Right atrium auricular region (tissue), 2 donors: ENCODE measurements around the gene CTRB1. TPM values are rescaled to one million over a fixed set of nuclear protein-coding genes. Genes with fewer than 3 reads are reported as not detected.

Experiments
- DNase-seq: peaks from one replicate; pipeline ENCODE4 v3.0.0-alpha.2; 2019; ENCODE audit warnings: low spot score
- H3K27ac ChIP-seq, 2 donors: fragments of 200-600 bp; sonication (generic); 1 replicate in 1 of 2; 2 replicates in 1 of 2; pipeline ENCODE4 v1.5.1; 2016 to 2019
- H3K27me3 ChIP-seq, 2 donors: fragments of 200-600 bp; sonication (generic); one replicate each; pipeline versions ENCODE4 v1.5.1 to v1.6.0; 2017 to 2019
- H3K36me3 ChIP-seq: fragments of 200-600 bp; sonication (generic); one replicate; pipeline ENCODE4 v1.5.1; 2016
- H3K4me1 ChIP-seq, 2 donors: fragments of 200-600 bp; sonication (generic); one replicate each; pipeline versions ENCODE4 v1.5.1 to v1.6.0; 2017 to 2019
- H3K4me3 ChIP-seq, 2 donors: fragments of 200-600 bp; sonication (generic); 1 replicate in 1 of 2; 2 replicates in 1 of 2; pipeline ENCODE4 v1.5.1; 2017 to 2019; ENCODE audit warnings: mild to moderate bottlenecking in 1 of 2, moderate library complexity in 1 of 2
- H3K9me3 ChIP-seq, 2 donors: fragments of 200-600 bp; sonication (generic); one replicate each; pipeline ENCODE4 v1.5.1; 2019
- CTCF ChIP-seq, 2 donors: fragments of 200-600 bp; sonication (generic); IDR thresholded peaks; one replicate each; pipeline ENCODE4 v1.5.1; 2019; ENCODE audit warnings: antibody characterized with exemption in 2 of 2
- total RNA-seq, 2 donors: library from RNA; depleted of rRNA; stranded (reverse); fragments of >200 nt; gene quantifications; one replicate each; pipeline ENCODE4 v1.1.0, GENCODE V29; 2016

The CTRB1 gene
- total RNA-seq, 2 donors from 2014 or later, result not detected

DNA sequence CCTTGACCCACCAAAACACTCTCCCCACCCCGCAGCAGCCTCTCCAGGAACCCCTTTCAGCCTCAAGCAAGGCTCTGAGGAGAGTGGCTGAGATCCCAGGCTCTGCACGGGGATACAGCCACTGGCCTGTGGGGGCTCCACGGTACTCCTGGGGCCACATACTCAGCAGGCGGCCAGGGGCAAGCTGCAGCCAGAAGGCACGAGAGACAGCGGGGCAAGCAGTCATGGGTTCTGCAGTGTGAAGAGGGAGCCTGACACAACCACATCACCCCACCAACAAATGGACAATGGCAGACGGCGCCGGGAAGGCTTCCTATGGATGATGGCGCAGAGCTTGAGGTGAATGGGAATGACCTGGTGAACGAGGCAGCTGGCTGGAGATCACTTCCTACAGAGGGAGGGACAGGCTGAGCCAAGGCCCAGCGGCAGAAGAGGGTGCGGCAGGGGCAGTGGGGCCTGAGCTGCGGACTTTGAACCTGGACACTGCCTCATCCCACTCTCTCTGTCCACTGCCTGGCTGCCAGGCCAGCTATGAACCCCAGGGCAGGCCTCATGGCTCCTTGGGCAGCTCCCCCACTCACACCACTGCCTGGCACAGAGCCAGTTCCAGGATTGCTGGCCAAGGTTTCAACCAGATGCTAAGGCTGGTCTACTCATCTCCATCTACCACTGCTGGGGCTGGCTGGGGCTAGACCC is 43.5 kb downstream of the CTRB1 start:
- no peak for DNase-seq
- peaks cover 0 to 79% of the 10 kb centered on the region in 2 donors for H3K4me1 ChIP-seq
- H3K27ac ChIP-seq, result peak overlapping the region; percentile 97 to 98
- no peaks in the 10 kb centered on the region for H3K36me3 ChIP-seq
- no peak for TF ChIP-seq CTCF (IDR thresholded peaks at IDR 0.05)
- no peak overlapping the region for H3K4me3 ChIP-seq
- H3K27me3 ChIP-seq, result no peaks in the 10 kb centered on the region
- H3K9me3 ChIP-seq, result no peaks in the 10 kb centered on the region

DNA sequence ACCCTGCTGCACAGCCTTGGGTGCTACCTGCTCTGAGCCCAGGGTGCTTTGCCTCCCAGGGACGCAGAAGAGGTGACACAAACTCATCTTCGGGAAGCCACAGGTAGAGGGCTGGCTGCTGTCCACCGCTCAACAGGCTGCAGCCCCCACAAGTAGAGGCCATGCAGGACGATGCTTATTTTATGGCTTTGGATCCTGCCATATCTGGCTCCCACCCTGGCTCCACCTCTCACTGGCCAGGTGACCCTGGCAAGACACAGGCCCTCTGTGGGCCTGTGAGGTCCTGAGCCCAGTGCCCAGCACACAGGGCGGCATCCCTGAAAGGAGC is 44.0 kb downstream of the CTRB1 start:
- H3K27me3 ChIP-seq, result no peaks in the 10 kb centered on the region
- no peak for TF ChIP-seq CTCF (IDR thresholded peaks at IDR 0.05)
- H3K27ac ChIP-seq, result peak overlapping the region; percentile 97 to 98
- DNase-seq, result no peak
- no peak overlapping the region for H3K4me3 ChIP-seq
- peaks cover 0 to 79% of the 10 kb centered on the region in 2 donors for H3K4me1 ChIP-seq
- no peaks in the 10 kb centered on the region for H3K9me3 ChIP-seq
- no peaks in the 10 kb centered on the region for H3K36me3 ChIP-seq

DNA sequence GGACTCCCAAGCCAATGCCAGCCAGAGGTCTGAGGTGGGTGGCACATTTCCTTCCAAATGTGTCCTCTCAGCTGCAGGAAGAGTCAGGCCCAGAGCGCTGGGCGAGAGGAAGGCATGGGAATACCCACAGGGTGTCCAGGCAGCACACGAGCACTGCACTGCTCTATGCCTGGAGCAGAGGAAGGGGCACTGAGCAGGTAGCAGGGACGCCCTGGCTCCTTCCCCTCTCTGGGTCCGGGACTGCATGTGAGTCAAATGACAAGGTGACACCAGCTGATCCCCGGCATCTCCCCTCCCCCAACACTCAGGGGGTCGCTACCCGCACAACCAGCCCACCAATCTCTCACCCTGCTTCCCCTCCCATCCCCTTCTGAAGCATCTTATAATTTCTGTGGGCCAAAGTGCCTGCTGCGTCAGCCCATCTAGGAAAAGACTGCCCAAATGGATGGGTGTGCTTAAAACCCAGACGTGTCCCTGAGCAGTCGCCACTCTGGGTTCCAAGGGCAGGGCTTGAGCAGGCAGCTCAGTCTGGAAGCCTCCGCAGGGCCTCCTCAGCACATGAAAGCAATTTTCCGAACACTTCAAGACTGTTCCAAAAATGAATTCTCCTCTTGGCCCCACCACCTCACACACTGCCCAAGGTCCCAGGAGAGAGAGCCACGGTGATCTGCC is 44.6 kb downstream of the CTRB1 start:
- H3K4me1 ChIP-seq, result peaks cover 0 to 77% of the 10 kb centered on the region in 2 donors
- no peaks in the 10 kb centered on the region for H3K36me3 ChIP-seq
- no peak for DNase-seq
- no peaks in the 10 kb centered on the region for H3K9me3 ChIP-seq
- no peak for TF ChIP-seq CTCF (IDR thresholded peaks at IDR 0.05)
- peak overlapping the region; percentile 97 to 98 for H3K27ac ChIP-seq
- no peaks in the 10 kb centered on the region for H3K27me3 ChIP-seq
- H3K4me3 ChIP-seq, result peak overlapping the region in 1 of 2 donors; percentile 96

DNA sequence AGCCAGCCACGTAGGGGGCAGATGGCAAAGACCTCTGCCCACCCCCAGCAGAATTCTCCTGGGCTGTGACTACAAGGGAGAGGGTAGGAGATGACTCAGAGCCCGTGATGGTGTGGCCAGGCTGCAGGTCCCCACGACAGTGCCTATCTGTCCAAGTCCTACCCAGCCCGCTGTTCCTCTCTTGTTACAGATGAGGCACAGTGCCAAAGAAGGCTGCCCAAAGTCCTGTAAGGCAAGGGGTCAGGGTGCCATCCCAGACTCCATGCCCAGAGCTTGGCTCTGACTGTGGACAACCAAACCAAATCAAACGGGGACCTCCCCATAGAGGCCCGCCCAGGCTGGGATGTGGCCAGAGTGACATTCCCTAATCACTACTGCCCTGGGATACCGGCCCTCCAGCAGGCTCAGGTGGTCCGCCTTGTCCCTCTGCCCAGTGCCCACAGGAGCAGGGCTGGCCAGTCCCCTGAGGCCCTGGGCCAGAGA is 45.2 kb downstream of the CTRB1 start:
- H3K9me3 ChIP-seq, result no peaks in the 10 kb centered on the region
- DNase-seq, result peak; percentile 81
- H3K27me3 ChIP-seq, result no peaks in the 10 kb centered on the region
- H3K4me3 ChIP-seq, result peak overlapping the region; percentile 88 to 96
- no peak for TF ChIP-seq CTCF (IDR thresholded peaks at IDR 0.05)
- peak overlapping the region; percentile 97 to 98 for H3K27ac ChIP-seq
- H3K36me3 ChIP-seq, result no peaks in the 10 kb centered on the region
- H3K4me1 ChIP-seq, result peaks cover 0 to 71% of the 10 kb centered on the region in 2 donors

DNA sequence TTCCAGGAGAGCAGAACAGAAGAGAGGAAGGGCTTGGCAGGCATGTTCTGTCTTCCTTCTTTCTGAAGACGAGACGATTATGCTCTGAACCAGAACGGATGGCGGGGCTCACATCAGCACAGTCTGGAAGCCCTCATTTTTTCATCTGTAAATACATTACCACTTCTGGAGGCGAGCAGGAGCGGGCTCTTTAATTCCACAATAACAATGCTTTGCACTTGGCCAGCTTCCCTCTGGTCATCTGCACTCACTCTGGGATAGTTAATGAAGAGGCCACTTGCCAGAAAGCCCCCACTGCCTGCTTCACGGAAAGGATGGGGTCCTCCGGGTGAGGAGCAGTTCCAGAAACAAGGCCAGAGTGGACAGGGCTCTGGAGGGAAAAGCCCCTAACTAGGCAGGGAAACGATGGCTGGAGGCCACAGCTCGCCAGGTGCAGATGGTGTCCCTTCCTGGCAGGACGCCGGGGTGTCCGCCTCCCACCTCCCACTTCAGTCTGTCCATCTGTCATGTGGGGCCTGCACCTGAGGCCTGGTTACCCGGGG is 45.7 kb downstream of the CTRB1 start:
- no peaks in the 10 kb centered on the region for H3K27me3 ChIP-seq

More for the DNA sequence above, 45.7 kb downstream of the CTRB1 start:
- DNase-seq, result no peak
- H3K27ac ChIP-seq, result peak overlapping the region; percentile 97 to 98
- H3K36me3 ChIP-seq, result no peaks in the 10 kb centered on the region
- peak overlapping the region; percentile 88 to 96 for H3K4me3 ChIP-seq
- no peak for TF ChIP-seq CTCF (IDR thresholded peaks at IDR 0.05)
- H3K9me3 ChIP-seq, result no peaks in the 10 kb centered on the region
- peaks cover 0 to 70% of the 10 kb centered on the region in 2 donors for H3K4me1 ChIP-seq
